HK-2 (cell line): ENCODE data around the gene MAFB.
"Not testable (repeated sequence)": the region's sequence is repeated elsewhere in the genome, so short reads cannot be mapped to it uniquely, and the experiment has no call there.

ENCODE experiments used
- DNase-seq: peaks from one replicate; pipeline ENCODE4 v3.0.0-alpha.2; 2018; ENCODE audit not compliant: unreplicated experiment

The MAFB gene

GRCh38 chr20:40689100-40689942, at the start of gene MAFB:
MAFB (minus strand) TSS chr20:40689236; CDS start chr20:40688850, 386 bp downstream.
- DNase-seq: peak; percentile 61

GRCh38 chr20:40736468-40736867, 47.4 kb upstream of the MAFB start:
- not testable (repeated sequence) for DNase-seq

- no peak for DNase-seq
Measured at GRCh38 chr20:40728996-40729395, 40.0 kb upstream of the MAFB start.

- DNase-seq: no peak
Measured at GRCh38 chr20:40728470-40728869, 39.4 kb upstream of the MAFB start.

- DNase-seq: no peak
Measured at GRCh38 chr20:40727960-40728359, 38.9 kb upstream of the MAFB start.

GRCh38 chr20:40726776-40727175, 37.7 kb upstream of the MAFB start:
- DNase-seq: no peak

GRCh38 chr20:40724566-40724965, 35.5 kb upstream of the MAFB start:
- DNase-seq: no peak

- DNase-seq: no peak
Measured at GRCh38 chr20:40720826-40721225, 31.8 kb upstream of the MAFB start.

GRCh38 chr20:40720099-40720498, 31.1 kb upstream of the MAFB start:
- DNase-seq: no peak

- no peak for DNase-seq
Measured at GRCh38 chr20:40718982-40719729, 30.1 kb upstream of the MAFB start.

- no peak for DNase-seq
Measured at GRCh38 chr20:40718214-40718977, 29.4 kb upstream of the MAFB start.

- DNase-seq: no peak
Measured at GRCh38 chr20:40717343-40717865, 28.4 kb upstream of the MAFB start.

GRCh38 chr20:40715491-40715890, 26.5 kb upstream of the MAFB start:
- no peak for DNase-seq

GRCh38 chr20:40714916-40715315, 25.9 kb upstream of the MAFB start:
- DNase-seq: no peak

GRCh38 chr20:40714109-40714508, 25.1 kb upstream of the MAFB start:
- DNase-seq: no peak

- no peak for DNase-seq
Measured at GRCh38 chr20:40713508-40713907, 24.5 kb upstream of the MAFB start.

- no peak for DNase-seq
Measured at GRCh38 chr20:40711079-40711478, 22.0 kb upstream of the MAFB start.

- no peak for DNase-seq
Measured at GRCh38 chr20:40710603-40711002, 21.6 kb upstream of the MAFB start.

- DNase-seq: peak; percentile 21
Measured at GRCh38 chr20:40706977-40707582, 18.0 kb upstream of the MAFB start.

- no peak for DNase-seq
Measured at GRCh38 chr20:40705413-40705812, 16.4 kb upstream of the MAFB start.

GRCh38 chr20:40704828-40705227, 15.8 kb upstream of the MAFB start:
- DNase-seq: no peak
